Stimulated activated CD8-positive, alpha-beta memory T cell treated with anti-CD3 and anti-CD28 coated beads, Interleukin-15, amount 100 ng/mL, for 48 hours (primary cell): ENCODE measurements around the gene PRICKLE1.

ENCODE experiments used
- DNase-seq, 2 donors: peaks; one replicate each; pipeline ENCODE4 v3.0.0-alpha.2; 2020; ENCODE audit warnings: low read depth in 2 of 2

Gene PRICKLE1

GRCh38 chr12:42450248-42450647 is 139.3 kb downstream of the PRICKLE1 start:
- no peak for DNase-seq

GRCh38 chr12:42448841-42449240 is 140.7 kb downstream of the PRICKLE1 start:
- DNase-seq, result no peak

GRCh38 chr12:42447371-42447786 is 142.2 kb downstream of the PRICKLE1 start:
- no peak for DNase-seq

- DNase-seq, result no peak
Observed at GRCh38 chr12:42446761-42447160, 142.8 kb downstream of the PRICKLE1 start.

GRCh38 chr12:42445891-42446290 is 143.7 kb downstream of the PRICKLE1 start:
- no peak for DNase-seq

GRCh38 chr12:42444192-42444943 is 145.2 kb downstream of the PRICKLE1 start:
- DNase-seq, result no peak

GRCh38 chr12:42442888-42443287 is 146.7 kb downstream of the PRICKLE1 start:
- no peak for DNase-seq

GRCh38 chr12:42442311-42442759 is 147.2 kb downstream of the PRICKLE1 start:
- DNase-seq, result no peak

- no peak for DNase-seq
Observed at GRCh38 chr12:42440608-42441007, 148.9 kb downstream of the PRICKLE1 start.

- DNase-seq, result no peak
Observed at GRCh38 chr12:42432517-42433140, 156.9 kb downstream of the PRICKLE1 start.

GRCh38 chr12:42428850-42429249 is 160.7 kb downstream of the PRICKLE1 start:
- no peak for DNase-seq

GRCh38 chr12:42426746-42427145 is 162.8 kb downstream of the PRICKLE1 start:
- peak; percentile 1 to 3 for DNase-seq

GRCh38 chr12:42422785-42423184 is 166.8 kb downstream of the PRICKLE1 start:
- no peak for DNase-seq

- no peak for DNase-seq
Observed at GRCh38 chr12:42421844-42422779, 167.4 kb downstream of the PRICKLE1 start.

- no peak for DNase-seq
Observed at GRCh38 chr12:42420395-42420794, 169.2 kb downstream of the PRICKLE1 start.

GRCh38 chr12:42410340-42410739 is 179.2 kb downstream of the PRICKLE1 start:
- DNase-seq, result no peak

GRCh38 chr12:42409471-42409870 is 180.1 kb downstream of the PRICKLE1 start:
- no peak for DNase-seq

- no peak for DNase-seq
Observed at GRCh38 chr12:42407306-42407705, 182.2 kb downstream of the PRICKLE1 start.
